VCaP (cell line): ENCODE data around the gene SS18L1.

Source experiments
- H3K27ac ChIP-seq: fragments of 450-650 bp; 2 replicates; pipeline ENCODE4 v1.5.1; 2017
- TF ChIP-seq, protein P1 (sequence below): fragments of 450-650 bp; conservative IDR thresholded peaks from 2 replicates; pipeline ENCODE4 v1.5.1; 2017; ENCODE audit warnings: mild to moderate bottlenecking, moderate library complexity

Gene SS18L1

GRCh38 chr20:62141043-62141396 lies 2.5 kb upstream of the SS18L1 start:
- peak overlapping the region; percentile 99 for H3K27ac ChIP-seq
- TF ChIP-seq, protein P1, sequence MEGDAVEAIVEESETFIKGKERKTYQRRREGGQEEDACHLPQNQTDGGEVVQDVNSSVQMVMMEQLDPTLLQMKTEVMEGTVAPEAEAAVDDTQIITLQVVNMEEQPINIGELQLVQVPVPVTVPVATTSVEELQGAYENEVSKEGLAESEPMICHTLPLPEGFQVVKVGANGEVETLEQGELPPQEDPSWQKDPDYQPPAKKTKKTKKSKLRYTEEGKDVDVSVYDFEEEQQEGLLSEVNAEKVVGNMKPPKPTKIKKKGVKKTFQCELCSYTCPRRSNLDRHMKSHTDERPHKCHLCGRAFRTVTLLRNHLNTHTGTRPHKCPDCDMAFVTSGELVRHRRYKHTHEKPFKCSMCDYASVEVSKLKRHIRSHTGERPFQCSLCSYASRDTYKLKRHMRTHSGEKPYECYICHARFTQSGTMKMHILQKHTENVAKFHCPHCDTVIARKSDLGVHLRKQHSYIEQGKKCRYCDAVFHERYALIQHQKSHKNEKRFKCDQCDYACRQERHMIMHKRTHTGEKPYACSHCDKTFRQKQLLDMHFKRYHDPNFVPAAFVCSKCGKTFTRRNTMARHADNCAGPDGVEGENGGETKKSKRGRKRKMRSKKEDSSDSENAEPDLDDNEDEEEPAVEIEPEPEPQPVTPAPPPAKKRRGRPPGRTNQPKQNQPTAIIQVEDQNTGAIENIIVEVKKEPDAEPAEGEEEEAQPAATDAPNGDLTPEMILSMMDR, result no peak

GRCh38 chr20:62141397-62142251 lies 1.9 kb upstream of the SS18L1 start:
- TF ChIP-seq, protein P1, result peak; percentile 60
- H3K27ac ChIP-seq, result peak overlapping the region; percentile 99

DNA sequence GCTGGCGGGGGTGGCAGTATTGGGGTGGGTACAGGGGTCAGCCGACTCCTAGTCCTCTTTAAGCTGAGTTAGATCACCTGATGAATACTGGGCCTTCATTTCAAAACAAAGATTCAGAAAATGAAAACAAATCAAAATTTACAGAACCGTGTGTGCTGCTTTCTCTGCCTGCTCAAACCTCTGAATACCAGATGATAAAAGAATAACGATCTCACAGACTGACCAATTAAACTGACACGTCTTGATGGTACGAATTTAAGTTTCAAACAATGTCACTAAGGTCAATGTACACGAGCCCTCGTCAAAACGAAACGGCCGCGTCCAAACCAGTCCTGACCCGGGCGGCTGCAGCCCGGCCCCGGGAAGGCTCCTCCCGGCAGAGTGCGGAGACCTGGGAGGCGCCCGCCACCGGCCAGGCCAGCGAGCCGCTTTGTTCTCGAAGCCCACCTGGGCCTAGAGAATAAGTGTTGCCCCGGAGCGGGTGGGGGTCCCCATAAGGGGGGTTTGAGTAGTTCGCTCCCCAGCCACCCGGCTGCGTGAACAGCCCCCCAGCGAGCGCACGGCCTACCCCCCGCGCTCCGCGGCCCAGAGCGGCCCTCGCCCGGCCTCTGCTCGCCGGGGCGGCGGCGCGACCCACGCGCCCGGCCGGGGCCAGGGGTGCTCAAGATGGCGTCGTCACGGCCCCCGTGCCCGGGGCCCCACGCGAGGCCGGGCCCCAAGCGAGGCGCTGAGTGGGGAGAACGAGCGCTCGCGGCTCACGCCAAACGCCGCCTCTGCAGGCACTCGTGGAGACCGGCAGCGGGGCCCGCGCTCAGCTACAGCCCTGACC lies 1.1 kb upstream of the SS18L1 start:
- TF ChIP-seq, protein P1, result no peak
- peak overlapping the region; percentile 99 for H3K27ac ChIP-seq

GRCh38 chr20:62143957-62144825 lies 622 bp downstream of the SS18L1 start:
- H3K27ac ChIP-seq, result peak overlapping the region; percentile 99

GRCh38 chr20:62145688-62146018 lies 2.1 kb downstream of the SS18L1 start:
- peak overlapping the region; percentile 99; the same call in 1 of the 2 replicates for H3K27ac ChIP-seq

More at GRCh38 chr20:62143957-62144825, 622 bp downstream of the SS18L1 start:
- TF ChIP-seq, protein P1, result no peak; the same call in 1 of the 2 replicates

DNA sequence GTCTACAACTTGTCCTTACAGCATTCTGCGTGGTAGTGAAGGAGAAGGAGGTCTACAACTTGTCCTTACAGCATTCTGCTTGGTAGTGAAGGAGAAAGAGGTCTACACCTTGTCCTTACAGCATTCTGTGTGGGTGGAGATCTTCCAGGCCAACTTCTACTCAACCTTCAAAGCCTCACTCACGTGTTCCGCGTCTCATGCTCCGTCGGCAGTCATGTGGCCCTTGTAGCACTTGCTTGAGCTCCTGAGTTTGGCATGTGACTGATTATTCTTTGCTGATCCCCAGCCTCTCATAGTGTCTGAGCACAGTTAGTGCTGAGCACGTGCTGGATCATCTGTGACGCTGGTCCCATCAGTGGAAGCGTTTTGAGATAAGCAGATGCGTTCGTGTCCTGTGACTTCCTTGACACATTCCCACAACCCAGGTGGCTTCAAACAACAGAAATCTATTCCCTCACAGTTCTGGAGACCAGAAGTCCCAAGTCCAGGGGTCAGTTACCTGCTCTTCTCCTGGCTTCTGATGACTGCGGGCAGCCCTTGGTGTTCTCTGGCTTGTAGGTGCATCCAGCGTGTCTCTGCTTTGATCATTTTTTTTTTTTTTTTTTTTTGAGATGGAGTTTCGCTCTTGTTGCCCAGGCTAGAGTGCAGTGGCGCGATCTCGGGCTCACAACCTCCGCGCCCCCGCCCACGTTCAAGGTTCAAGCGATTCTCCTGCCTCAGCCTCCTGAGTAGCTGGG lies 2.6 kb downstream of the SS18L1 start:
- TF ChIP-seq, protein P1, result no peak
- H3K27ac ChIP-seq, result no peak overlapping the region

More at GRCh38 chr20:62145688-62146018, 2.1 kb downstream of the SS18L1 start:
- TF ChIP-seq, protein P1, result no peak
